ENCODE data around the gene ETV5. TPM values are rescaled to one million over a fixed set of nuclear protein-coding genes. Genes with fewer than 3 reads are reported as not detected.
A peak's percentile ranks its signal among the peaks of the same experiment; 100 is the strongest.

The ETV5 gene
- total and polyA plus RNA-seq, 10 of the 15 experiments (the other 5 are each of a cell fraction or from before 2014, with no cell fraction given) = 5.0 to 18.4 (median 7.4) TPM

GRCh38 chr3:186054792-186055352 is 54.0 kb downstream of the ETV5 start:
- H3K36me3 ChIP-seq (ENCODE audit: control insufficient read depth in 2 of 2, insufficient read depth in 2 of 2, low read length in 1 of 2) = no peaks in the 10 kb centered on the region
- ATAC-seq (peak; percentile 33; the same call in 2 of the 3 replicates), DNase-seq (ENCODE audit: low read depth, low spot score) (no peak), FAIRE-seq (no peak)
- CTCF ChIA-PET = interaction anchor here (0.7 to 1.0 kb wide), 2 partner anchors 9 to 54 kb away, joined by 3 to 4 read pairs; no protein-coding TSS in a partner anchor
- RAD21 ChIA-PET (ENCODE audit: unreplicated experiment) = no interaction called here
- SMC1A ChIA-PET (ENCODE audit: uncharacterized antibody, unreplicated experiment) = interaction anchor here (0.9 to 1.5 kb wide), 5 partner anchors 9 to 40 kb away, joined by 3 to 5 read pairs (median 4); no protein-coding TSS in a partner anchor
- H3K4me1 ChIP-seq (ENCODE audit: control insufficient read depth, insufficient read depth, low read length) = peaks cover 2% of the 10 kb centered on the region
- intact Hi-C loops (cut with micrococcal nuclease; ENCODE audit: unreplicated experiment) = no loop called here
- no peak overlapping the region for H3K4me3 ChIP-seq
- no TSS peak for BruUV-seq (replicated peaks)
- H3K9ac ChIP-seq (ENCODE audit: control insufficient read depth, insufficient read depth, low read length) = no peak overlapping the region
- H3K27ac ChIP-seq (ENCODE audit: control insufficient read depth, insufficient read depth) = no peak overlapping the region
- no peaks in the 10 kb centered on the region for H3K9me3 ChIP-seq (replicated peaks; ENCODE audit: control insufficient read depth, insufficient read depth, low read length)
- H3K4me2 ChIP-seq (ENCODE audit: control insufficient read depth, insufficient read depth) = no peak overlapping the region
- WGBS (ENCODE audit: insufficient coverage, insufficient replicate concordance, low lambda C conversion rate, missing lambda C conversion rate) = 14% methylated on average over 8 of the region's 8 CpGs
- in situ Hi-C loops (cut with MboI) = no loop called here
- H4K20me1 ChIP-seq (ENCODE audit: control insufficient read depth, insufficient read depth) = no peaks in the 10 kb centered on the region
- peaks cover 0 to 2% of the 10 kb centered on the region in 2 experiments; a peak in 2 of 4 replicates for H3K27me3 ChIP-seq (replicated peaks in 1 of 2; ENCODE audit: control insufficient read depth in 2 of 2, insufficient read depth in 2 of 2, low read length in 1 of 2)
- H2AFZ ChIP-seq (ENCODE audit: control insufficient read depth, low read depth, low read length) = no peak overlapping the region
- no peaks in the 10 kb centered on the region for H3K79me2 ChIP-seq (ENCODE audit: control insufficient read depth, insufficient read depth, low read length)
- POLR2A ChIA-PET = interaction anchor here (0.5 to 1.3 kb wide), 3 partner anchors 29 to 82 kb away, joined by 3 to 9 read pairs (median 4); no protein-coding TSS in a partner anchor
- TF ChIP-seq, protein P1, sequence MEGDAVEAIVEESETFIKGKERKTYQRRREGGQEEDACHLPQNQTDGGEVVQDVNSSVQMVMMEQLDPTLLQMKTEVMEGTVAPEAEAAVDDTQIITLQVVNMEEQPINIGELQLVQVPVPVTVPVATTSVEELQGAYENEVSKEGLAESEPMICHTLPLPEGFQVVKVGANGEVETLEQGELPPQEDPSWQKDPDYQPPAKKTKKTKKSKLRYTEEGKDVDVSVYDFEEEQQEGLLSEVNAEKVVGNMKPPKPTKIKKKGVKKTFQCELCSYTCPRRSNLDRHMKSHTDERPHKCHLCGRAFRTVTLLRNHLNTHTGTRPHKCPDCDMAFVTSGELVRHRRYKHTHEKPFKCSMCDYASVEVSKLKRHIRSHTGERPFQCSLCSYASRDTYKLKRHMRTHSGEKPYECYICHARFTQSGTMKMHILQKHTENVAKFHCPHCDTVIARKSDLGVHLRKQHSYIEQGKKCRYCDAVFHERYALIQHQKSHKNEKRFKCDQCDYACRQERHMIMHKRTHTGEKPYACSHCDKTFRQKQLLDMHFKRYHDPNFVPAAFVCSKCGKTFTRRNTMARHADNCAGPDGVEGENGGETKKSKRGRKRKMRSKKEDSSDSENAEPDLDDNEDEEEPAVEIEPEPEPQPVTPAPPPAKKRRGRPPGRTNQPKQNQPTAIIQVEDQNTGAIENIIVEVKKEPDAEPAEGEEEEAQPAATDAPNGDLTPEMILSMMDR (IDR thresholded peaks at IDR 0.05 in 2 of 3, conservative IDR thresholded peaks at IDR 0.05 in 1 of 3; ENCODE audit: control insufficient read depth in 2 of 3, extremely low read depth in 1 of 3, insufficient read depth in 1 of 3, low read depth in 3 of 3, low read length in 3 of 3) = no peak
- TF ChIP-seq SREBF2 (IDR thresholded peaks at IDR 0.05; ENCODE audit: low read length) (no peak), STAT3 (IDR thresholded peaks at IDR 0.05; ENCODE audit: low read depth, low read length) (no peak), RFX5 (IDR thresholded peaks at IDR 0.05; ENCODE audit: low read depth, low read length) (no peak), RB1 (IDR thresholded peaks at IDR 0.05; ENCODE audit: borderline replicate concordance) (no peak), BMI1 (IDR thresholded peaks at IDR 0.05; ENCODE audit: borderline replicate concordance) (no peak), NKRF (conservative IDR thresholded peaks at IDR 0.05) (no peak), ZNF274 (IDR thresholded peaks at IDR 0.05; ENCODE audit: insufficient read depth, insufficient read length) (no peak), ZNF384 (IDR thresholded peaks at IDR 0.05; ENCODE audit: borderline replicate concordance, low read depth, low read length) (no peak), NBN (IDR thresholded peaks at IDR 0.05) (no peak), ATF3 (IDR thresholded peaks at IDR 0.05; ENCODE audit: borderline replicate concordance, extremely low read depth, low read depth, low read length) (no peak), CHD1 (IDR thresholded peaks at IDR 0.05; ENCODE audit: low read depth, low read length) (no peak), TCF12 (IDR thresholded peaks at IDR 0.05; ENCODE audit: low read depth, low read length) (no peak), DPF2 (IDR thresholded peaks at IDR 0.05) (no peak), SMC3 (IDR thresholded peaks at IDR 0.05; ENCODE audit: borderline replicate concordance, low read length) (no peak)
- TF ChIP-seq, protein P2, sequence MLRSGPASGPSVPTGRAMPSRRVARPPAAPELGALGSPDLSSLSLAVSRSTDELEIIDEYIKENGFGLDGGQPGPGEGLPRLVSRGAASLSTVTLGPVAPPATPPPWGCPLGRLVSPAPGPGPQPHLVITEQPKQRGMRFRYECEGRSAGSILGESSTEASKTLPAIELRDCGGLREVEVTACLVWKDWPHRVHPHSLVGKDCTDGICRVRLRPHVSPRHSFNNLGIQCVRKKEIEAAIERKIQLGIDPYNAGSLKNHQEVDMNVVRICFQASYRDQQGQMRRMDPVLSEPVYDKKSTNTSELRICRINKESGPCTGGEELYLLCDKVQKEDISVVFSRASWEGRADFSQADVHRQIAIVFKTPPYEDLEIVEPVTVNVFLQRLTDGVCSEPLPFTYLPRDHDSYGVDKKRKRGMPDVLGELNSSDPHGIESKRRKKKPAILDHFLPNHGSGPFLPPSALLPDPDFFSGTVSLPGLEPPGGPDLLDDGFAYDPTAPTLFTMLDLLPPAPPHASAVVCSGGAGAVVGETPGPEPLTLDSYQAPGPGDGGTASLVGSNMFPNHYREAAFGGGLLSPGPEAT (IDR thresholded peaks at IDR 0.05; ENCODE audit: low read depth) = no peak

Data from GM12878 (cell line).